Measurements from ENCODE around the gene DHH.
"Not testable (repeated sequence)": the region's sequence is repeated elsewhere in the genome, so short reads cannot be mapped to it uniquely, and the experiment has no call there.

The DHH gene

GRCh38 chr12:49086116-49086515 lies 8.5 kb downstream of the DHH start:
- Histone ChIP-seq H2AFZ (ENCODE audit: low read depth, low read length) (no peak overlapping the region), H3K4me3 (ENCODE audit: low read length) (no peak overlapping the region), H3K4me1 (ENCODE audit: insufficient read depth, low read length) (peaks cover 16% of the 10 kb centered on the region), H3K27me3 (ENCODE audit: insufficient read depth, low read length) (peaks cover 34% of the 10 kb centered on the region), H3K36me3 (ENCODE audit: insufficient read depth, low read length) (no peaks in the 10 kb centered on the region), H3K9me3 (ENCODE audit: low read length) (no peaks in the 10 kb centered on the region)

- H3K36me3 ChIP-seq (ENCODE audit: insufficient read depth, low read length) = no peaks in the 10 kb centered on the region
- H2AFZ ChIP-seq (ENCODE audit: low read depth, low read length) = no peak overlapping the region
- H3K9me3 ChIP-seq (ENCODE audit: low read length) = no peaks in the 10 kb centered on the region
- H3K4me3 ChIP-seq (ENCODE audit: low read length) = no peak overlapping the region
- peaks cover 22% of the 10 kb centered on the region for H3K27me3 ChIP-seq (ENCODE audit: insufficient read depth, low read length)
- H3K4me1 ChIP-seq (ENCODE audit: insufficient read depth, low read length) = peaks cover 4% of the 10 kb centered on the region
These were observed 10.2 kb downstream of the DHH start for GRCh38 chr12:49084438-49084837.

GRCh38 chr12:49079793-49080192 lies 14.8 kb downstream of the DHH start:
- Histone ChIP-seq H3K4me3 (ENCODE audit: low read length) (no peak overlapping the region), H2AFZ (ENCODE audit: low read depth, low read length) (no peak overlapping the region), H3K9me3 (ENCODE audit: low read length) (no peaks in the 10 kb centered on the region), H3K4me1 (ENCODE audit: insufficient read depth, low read length) (no peaks in the 10 kb centered on the region), H3K36me3 (ENCODE audit: insufficient read depth, low read length) (no peaks in the 10 kb centered on the region), H3K27me3 (ENCODE audit: insufficient read depth, low read length) (peaks cover 8% of the 10 kb centered on the region)

- Histone ChIP-seq H3K9me3 (ENCODE audit: low read length) (no peaks in the 10 kb centered on the region), H3K4me1 (ENCODE audit: insufficient read depth, low read length) (peaks cover 11% of the 10 kb centered on the region), H3K36me3 (ENCODE audit: insufficient read depth, low read length) (no peaks in the 10 kb centered on the region), H2AFZ (ENCODE audit: low read depth, low read length) (no peak overlapping the region), H3K4me3 (ENCODE audit: low read length) (no peak overlapping the region), H3K27me3 (ENCODE audit: insufficient read depth, low read length) (no peaks in the 10 kb centered on the region)
These were observed 23.6 kb downstream of the DHH start for GRCh38 chr12:49070971-49071370.

GRCh38 chr12:49069507-49070346 lies 24.9 kb downstream of the DHH start, which contains the start of gene RHEBL1:
Gene RHEBL1 (minus strand): TSS chr12:49069979. CDS start chr12:49069785, 194 bp downstream.
- peak within 1 kb of the TSS; percentile 85 for H3K4me3 ChIP-seq (ENCODE audit: low read length)
- peaks cover 11% of the 10 kb centered on the region for H3K4me1 ChIP-seq (ENCODE audit: insufficient read depth, low read length)
- no peaks in the 10 kb centered on the region for H3K36me3 ChIP-seq (ENCODE audit: insufficient read depth, low read length)

GRCh38 chr12:49068879-49069506 lies 25.6 kb downstream of the DHH start:
- no peaks in the 10 kb centered on the region for H3K27me3 ChIP-seq (ENCODE audit: insufficient read depth, low read length)
- H3K36me3 ChIP-seq (ENCODE audit: insufficient read depth, low read length) = no peaks in the 10 kb centered on the region
- H3K4me1 ChIP-seq (ENCODE audit: insufficient read depth, low read length) = peaks cover 11% of the 10 kb centered on the region
- H3K9me3 ChIP-seq (ENCODE audit: low read length) = no peaks in the 10 kb centered on the region
- peak overlapping the region; percentile 92 for H2AFZ ChIP-seq (ENCODE audit: low read depth, low read length)
- peak overlapping the region; percentile 85 for H3K4me3 ChIP-seq (ENCODE audit: low read length)

More at GRCh38 chr12:49069507-49070346, 24.9 kb downstream of the DHH start, which contains the start of gene RHEBL1:
- Histone ChIP-seq H3K9me3 (ENCODE audit: low read length) (no peaks in the 10 kb centered on the region), H2AFZ (ENCODE audit: low read depth, low read length) (peak within 1 kb of the TSS; percentile 92), H3K27me3 (ENCODE audit: insufficient read depth, low read length) (no peaks in the 10 kb centered on the region)

GRCh38 chr12:49066120-49066519 lies 28.5 kb downstream of the DHH start:
- H3K4me1 ChIP-seq (ENCODE audit: insufficient read depth, low read length) = peaks cover 15% of the 10 kb centered on the region
- H3K27me3 ChIP-seq (ENCODE audit: insufficient read depth, low read length) = no peaks in the 10 kb centered on the region
- no peak overlapping the region for H2AFZ ChIP-seq (ENCODE audit: low read depth, low read length)
- H3K36me3 ChIP-seq (ENCODE audit: insufficient read depth, low read length) = no peaks in the 10 kb centered on the region
- H3K9me3 ChIP-seq (ENCODE audit: low read length) = no peaks in the 10 kb centered on the region
- H3K4me3 ChIP-seq (ENCODE audit: low read length) = no peak overlapping the region

GRCh38 chr12:49064767-49065152 lies 29.8 kb downstream of the DHH start:
- Histone ChIP-seq H2AFZ (ENCODE audit: low read depth, low read length) (no peak overlapping the region), H3K27me3 (ENCODE audit: insufficient read depth, low read length) (no peaks in the 10 kb centered on the region), H3K9me3 (ENCODE audit: low read length) (no peaks in the 10 kb centered on the region), H3K36me3 (ENCODE audit: insufficient read depth, low read length) (no peaks in the 10 kb centered on the region), H3K4me3 (ENCODE audit: low read length) (no peak overlapping the region), H3K4me1 (ENCODE audit: insufficient read depth, low read length) (peaks cover 13% of the 10 kb centered on the region)

- H3K4me3 ChIP-seq (ENCODE audit: low read length); H3K36me3 ChIP-seq (ENCODE audit: insufficient read depth, low read length); H3K9me3 ChIP-seq (ENCODE audit: low read length); H3K27me3 ChIP-seq (ENCODE audit: insufficient read depth, low read length); H2AFZ ChIP-seq (ENCODE audit: low read depth, low read length): not testable (repeated sequence)
- H3K4me1 ChIP-seq (ENCODE audit: insufficient read depth, low read length) = peaks cover 30% of the 10 kb centered on the region
These were observed 32.7 kb downstream of the DHH start for GRCh38 chr12:49061916-49062315.

- Histone ChIP-seq H3K4me3 (ENCODE audit: low read length) (peak overlapping the region; percentile 95), H3K9me3 (ENCODE audit: low read length) (no peaks in the 10 kb centered on the region), H3K36me3 (ENCODE audit: insufficient read depth, low read length) (peaks cover 1% of the 10 kb centered on the region), H3K27me3 (ENCODE audit: insufficient read depth, low read length) (no peaks in the 10 kb centered on the region), H2AFZ (ENCODE audit: low read depth, low read length) (peak overlapping the region; percentile 98), H3K4me1 (ENCODE audit: insufficient read depth, low read length) (peaks cover 37% of the 10 kb centered on the region)
These were observed 33.4 kb downstream of the DHH start for GRCh38 chr12:49061157-49061650.

GRCh38 chr12:49060237-49061156 lies 34.1 kb downstream of the DHH start, which contains the start of gene KMT2D:
Gene KMT2D (minus strand): TSS chr12:49060794. CDS start chr12:49055324, 5,470 bp downstream.
- peak within 1 kb of the TSS; percentile 98 for H2AFZ ChIP-seq (ENCODE audit: low read depth, low read length)
- H3K4me1 ChIP-seq (ENCODE audit: insufficient read depth, low read length) = peaks cover 41% of the 10 kb centered on the region
- peaks cover 8% of the 10 kb centered on the region for H3K36me3 ChIP-seq (ENCODE audit: insufficient read depth, low read length)
- no peaks in the 10 kb centered on the region for H3K9me3 ChIP-seq (ENCODE audit: low read length)
- no peaks in the 10 kb centered on the region for H3K27me3 ChIP-seq (ENCODE audit: insufficient read depth, low read length)
- H3K4me3 ChIP-seq (ENCODE audit: low read length) = peak within 1 kb of the TSS; percentile 95

- no peaks in the 10 kb centered on the region for H3K27me3 ChIP-seq (ENCODE audit: insufficient read depth, low read length)
- H3K4me1 ChIP-seq (ENCODE audit: insufficient read depth, low read length) = peaks cover 41% of the 10 kb centered on the region
- peaks cover 18% of the 10 kb centered on the region for H3K36me3 ChIP-seq (ENCODE audit: insufficient read depth, low read length)
- peak overlapping the region; percentile 95 for H3K4me3 ChIP-seq (ENCODE audit: low read length)
- H2AFZ ChIP-seq (ENCODE audit: low read depth, low read length) = no peak overlapping the region
- no peaks in the 10 kb centered on the region for H3K9me3 ChIP-seq (ENCODE audit: low read length)
These were observed 35.1 kb downstream of the DHH start for GRCh38 chr12:49059299-49060171.
